ENCODE measurements around the gene GNAO1.

DNA sequence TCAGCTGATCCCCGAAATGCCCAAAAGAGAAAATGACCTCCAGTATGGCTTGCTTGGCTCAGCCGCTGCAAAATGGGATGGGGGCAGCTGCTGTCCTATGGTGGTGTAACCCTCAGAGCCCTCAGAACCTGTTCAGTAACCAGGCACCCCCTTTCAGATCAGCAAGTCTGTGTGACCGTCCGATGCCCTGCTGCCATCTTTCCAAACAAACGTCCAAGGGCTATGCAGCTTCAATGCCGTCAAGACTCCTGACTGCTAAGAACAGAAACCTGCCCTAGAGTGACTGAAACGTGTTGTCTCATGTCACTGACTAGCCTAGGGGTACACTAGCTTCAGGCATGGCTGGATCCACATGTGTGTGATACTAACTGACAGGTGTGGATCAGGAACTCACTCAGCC, 70.4 kb downstream of the GNAO1 start:
- TF ChIP-seq CTCF (IDR thresholded peaks at IDR 0.05) (no peak), ZFX (IDR thresholded peaks at IDR 0.05; ENCODE audit: borderline replicate concordance) (no peak)
